ENCODE data around the gene DZIP1L.

DNA sequence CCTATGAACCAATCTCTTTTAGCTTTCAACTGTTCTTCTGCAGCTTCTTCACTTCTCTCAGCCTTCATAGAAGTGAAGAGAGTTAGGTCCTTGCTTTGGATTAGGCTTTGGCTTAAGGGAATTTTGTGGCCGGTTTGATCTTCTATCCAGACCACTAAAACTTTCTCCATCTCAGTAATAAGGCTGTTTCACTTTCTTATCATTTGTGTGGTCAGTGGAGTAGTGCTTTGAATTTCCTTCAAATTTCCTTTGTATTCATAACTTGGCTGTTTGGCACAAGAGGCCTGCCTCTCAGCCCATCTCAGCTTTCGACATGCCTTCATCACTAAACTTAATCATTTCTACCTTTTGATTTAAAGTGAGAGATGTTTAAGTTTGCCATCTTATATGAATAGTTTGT lies 21.7 kb downstream of the DZIP1L start:
- TF ChIP-seq, protein P1, sequence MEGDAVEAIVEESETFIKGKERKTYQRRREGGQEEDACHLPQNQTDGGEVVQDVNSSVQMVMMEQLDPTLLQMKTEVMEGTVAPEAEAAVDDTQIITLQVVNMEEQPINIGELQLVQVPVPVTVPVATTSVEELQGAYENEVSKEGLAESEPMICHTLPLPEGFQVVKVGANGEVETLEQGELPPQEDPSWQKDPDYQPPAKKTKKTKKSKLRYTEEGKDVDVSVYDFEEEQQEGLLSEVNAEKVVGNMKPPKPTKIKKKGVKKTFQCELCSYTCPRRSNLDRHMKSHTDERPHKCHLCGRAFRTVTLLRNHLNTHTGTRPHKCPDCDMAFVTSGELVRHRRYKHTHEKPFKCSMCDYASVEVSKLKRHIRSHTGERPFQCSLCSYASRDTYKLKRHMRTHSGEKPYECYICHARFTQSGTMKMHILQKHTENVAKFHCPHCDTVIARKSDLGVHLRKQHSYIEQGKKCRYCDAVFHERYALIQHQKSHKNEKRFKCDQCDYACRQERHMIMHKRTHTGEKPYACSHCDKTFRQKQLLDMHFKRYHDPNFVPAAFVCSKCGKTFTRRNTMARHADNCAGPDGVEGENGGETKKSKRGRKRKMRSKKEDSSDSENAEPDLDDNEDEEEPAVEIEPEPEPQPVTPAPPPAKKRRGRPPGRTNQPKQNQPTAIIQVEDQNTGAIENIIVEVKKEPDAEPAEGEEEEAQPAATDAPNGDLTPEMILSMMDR (IDR thresholded peaks at IDR 0.05; ENCODE audit: low read depth, low read length): no peak
- TF ChIP-seq POLR2A (IDR thresholded peaks at IDR 0.05; ENCODE audit: extremely low read depth, insufficient read length): no peak
- no peak for TF ChIP-seq MYC (IDR thresholded peaks at IDR 0.05; ENCODE audit: low read depth, low read length)
